ENCODE data around the gene GAGE10.

DNA sequence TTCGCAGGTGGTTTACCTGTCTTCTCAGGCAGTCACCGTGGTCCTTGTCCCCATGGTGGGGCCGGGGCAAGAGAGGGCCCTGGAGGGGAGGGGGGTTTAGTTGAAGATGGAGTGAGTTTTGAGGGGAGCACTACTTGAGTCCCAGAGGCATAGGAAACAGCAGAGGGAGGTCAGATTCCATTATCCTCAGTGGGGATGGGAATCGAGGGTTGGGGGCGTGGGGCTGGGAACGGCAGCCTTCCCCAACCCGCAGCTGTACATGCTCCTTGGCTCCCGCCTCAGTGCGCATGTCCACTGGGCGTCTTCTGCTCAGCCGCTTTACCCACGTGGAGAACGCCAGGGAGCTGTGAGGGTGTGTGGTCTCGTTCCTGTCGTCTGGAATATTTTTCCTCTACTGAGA is at the start of gene GAGE10:
- TF ChIP-seq, protein P1, sequence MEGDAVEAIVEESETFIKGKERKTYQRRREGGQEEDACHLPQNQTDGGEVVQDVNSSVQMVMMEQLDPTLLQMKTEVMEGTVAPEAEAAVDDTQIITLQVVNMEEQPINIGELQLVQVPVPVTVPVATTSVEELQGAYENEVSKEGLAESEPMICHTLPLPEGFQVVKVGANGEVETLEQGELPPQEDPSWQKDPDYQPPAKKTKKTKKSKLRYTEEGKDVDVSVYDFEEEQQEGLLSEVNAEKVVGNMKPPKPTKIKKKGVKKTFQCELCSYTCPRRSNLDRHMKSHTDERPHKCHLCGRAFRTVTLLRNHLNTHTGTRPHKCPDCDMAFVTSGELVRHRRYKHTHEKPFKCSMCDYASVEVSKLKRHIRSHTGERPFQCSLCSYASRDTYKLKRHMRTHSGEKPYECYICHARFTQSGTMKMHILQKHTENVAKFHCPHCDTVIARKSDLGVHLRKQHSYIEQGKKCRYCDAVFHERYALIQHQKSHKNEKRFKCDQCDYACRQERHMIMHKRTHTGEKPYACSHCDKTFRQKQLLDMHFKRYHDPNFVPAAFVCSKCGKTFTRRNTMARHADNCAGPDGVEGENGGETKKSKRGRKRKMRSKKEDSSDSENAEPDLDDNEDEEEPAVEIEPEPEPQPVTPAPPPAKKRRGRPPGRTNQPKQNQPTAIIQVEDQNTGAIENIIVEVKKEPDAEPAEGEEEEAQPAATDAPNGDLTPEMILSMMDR (conservative IDR thresholded peaks at IDR 0.05 in 1 of 2, IDR thresholded peaks at IDR 0.05 in 1 of 2; ENCODE audit: extremely low read depth in 1 of 2, insufficient read depth in 1 of 2, low read depth in 1 of 2, low read length in 2 of 2) = no peak
- TF ChIP-seq EZH2 (IDR thresholded peaks at IDR 0.05; ENCODE audit: borderline replicate concordance, low read length) = no peak
